ENCODE measurements around the gene LTB.

Gene LTB

DNA sequence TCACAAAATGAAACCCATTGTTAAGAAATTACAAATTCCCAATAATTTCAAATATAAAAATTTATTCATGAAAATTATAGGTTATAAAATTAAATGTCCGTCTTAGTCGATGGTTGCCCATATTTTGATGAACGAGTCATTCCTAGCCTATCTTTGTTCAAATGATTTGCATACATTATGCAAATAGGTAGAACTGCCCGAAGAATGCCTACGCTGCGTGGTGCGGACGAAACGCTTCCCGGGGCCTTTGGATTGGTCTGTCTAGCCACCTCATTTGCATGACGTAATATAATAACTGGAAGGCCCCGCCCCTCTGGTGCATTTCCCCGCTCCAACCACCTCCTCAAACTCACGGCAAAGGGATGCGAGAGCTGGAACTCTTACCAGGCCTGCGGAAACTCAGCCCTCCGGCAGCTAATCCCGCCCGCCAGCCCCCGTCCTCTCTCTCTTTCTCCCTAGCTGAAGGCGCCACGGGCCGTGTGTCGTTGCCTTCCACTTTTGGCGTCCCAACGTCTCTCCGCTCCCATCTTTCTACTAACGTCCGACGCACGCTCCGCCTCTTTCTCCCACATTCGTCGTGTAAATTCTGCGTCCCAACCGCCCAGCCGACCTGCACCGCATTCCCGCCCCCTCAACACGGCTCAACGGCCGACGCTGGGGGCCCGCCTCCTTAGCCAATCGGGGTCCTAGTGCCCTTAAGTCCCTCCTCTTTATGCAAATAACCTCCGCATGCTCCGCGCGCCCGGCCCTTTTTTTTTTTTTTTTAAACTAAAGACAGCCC is 37.8 kb upstream of the LTB start (continued):
- TF ChIP-seq ZNF623 (tag by site-specific recombination; IDR thresholded peaks at IDR 0.05) (no peak), ZNF350 (tag by site-specific recombination; IDR thresholded peaks at IDR 0.05) (no peak), ZNF76 (tag by site-specific recombination; IDR thresholded peaks at IDR 0.05; ENCODE audit: borderline replicate concordance, low read depth) (peak; percentile 65), ZNF157 (tag by site-specific recombination; IDR thresholded peaks at IDR 0.05) (no peak), AEBP2 (tag by site-specific recombination; IDR thresholded peaks at IDR 0.05; ENCODE audit: borderline replicate concordance) (no peak), ZNF292 (tag by site-specific recombination; IDR thresholded peaks at IDR 0.05; ENCODE audit: borderline replicate concordance, low read depth) (no peak), ZNF624 (tag by site-specific recombination; IDR thresholded peaks at IDR 0.05) (no peak), ZNF169 (tag by site-specific recombination; IDR thresholded peaks at IDR 0.05) (no peak), ZNF585B (tag by site-specific recombination; IDR thresholded peaks at IDR 0.05) (no peak), GLI4 (tag by site-specific recombination; IDR thresholded peaks at IDR 0.05) (no peak), REST (tag by site-specific recombination; IDR thresholded peaks at IDR 0.05) (no peak), ZNF571 (tag by site-specific recombination; IDR thresholded peaks at IDR 0.05) (no peak), SALL2 (tag by site-specific recombination; IDR thresholded peaks at IDR 0.05; ENCODE audit: borderline replicate concordance) (no peak), ZNF549 (tag by site-specific recombination; IDR thresholded peaks at IDR 0.05) (no peak), MZF1 (tag by site-specific recombination; IDR thresholded peaks at IDR 0.05; ENCODE audit: borderline replicate concordance) (no peak), ZNF211 (tag by site-specific recombination; IDR thresholded peaks at IDR 0.05; ENCODE audit: low read depth) (no peak), ZNF600 (tag by site-specific recombination; IDR thresholded peaks at IDR 0.05) (peak; percentile 91)
- TF ChIP-seq, protein P1, sequence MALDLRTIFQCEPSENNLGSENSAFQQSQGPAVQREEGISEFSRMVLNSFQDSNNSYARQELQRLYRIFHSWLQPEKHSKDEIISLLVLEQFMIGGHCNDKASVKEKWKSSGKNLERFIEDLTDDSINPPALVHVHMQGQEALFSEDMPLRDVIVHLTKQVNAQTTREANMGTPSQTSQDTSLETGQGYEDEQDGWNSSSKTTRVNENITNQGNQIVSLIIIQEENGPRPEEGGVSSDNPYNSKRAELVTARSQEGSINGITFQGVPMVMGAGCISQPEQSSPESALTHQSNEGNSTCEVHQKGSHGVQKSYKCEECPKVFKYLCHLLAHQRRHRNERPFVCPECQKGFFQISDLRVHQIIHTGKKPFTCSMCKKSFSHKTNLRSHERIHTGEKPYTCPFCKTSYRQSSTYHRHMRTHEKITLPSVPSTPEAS (tag by site-specific recombination; IDR thresholded peaks at IDR 0.05), result no peak
- TF ChIP-seq, protein P2, sequence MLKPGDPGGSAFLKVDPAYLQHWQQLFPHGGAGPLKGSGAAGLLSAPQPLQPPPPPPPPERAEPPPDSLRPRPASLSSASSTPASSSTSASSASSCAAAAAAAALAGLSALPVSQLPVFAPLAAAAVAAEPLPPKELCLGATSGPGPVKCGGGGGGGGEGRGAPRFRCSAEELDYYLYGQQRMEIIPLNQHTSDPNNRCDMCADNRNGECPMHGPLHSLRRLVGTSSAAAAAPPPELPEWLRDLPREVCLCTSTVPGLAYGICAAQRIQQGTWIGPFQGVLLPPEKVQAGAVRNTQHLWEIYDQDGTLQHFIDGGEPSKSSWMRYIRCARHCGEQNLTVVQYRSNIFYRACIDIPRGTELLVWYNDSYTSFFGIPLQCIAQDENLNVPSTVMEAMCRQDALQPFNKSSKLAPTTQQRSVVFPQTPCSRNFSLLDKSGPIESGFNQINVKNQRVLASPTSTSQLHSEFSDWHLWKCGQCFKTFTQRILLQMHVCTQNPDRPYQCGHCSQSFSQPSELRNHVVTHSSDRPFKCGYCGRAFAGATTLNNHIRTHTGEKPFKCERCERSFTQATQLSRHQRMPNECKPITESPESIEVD (tag by site-specific recombination; IDR thresholded peaks at IDR 0.05), result no peak
- TF ChIP-seq, protein P3, sequence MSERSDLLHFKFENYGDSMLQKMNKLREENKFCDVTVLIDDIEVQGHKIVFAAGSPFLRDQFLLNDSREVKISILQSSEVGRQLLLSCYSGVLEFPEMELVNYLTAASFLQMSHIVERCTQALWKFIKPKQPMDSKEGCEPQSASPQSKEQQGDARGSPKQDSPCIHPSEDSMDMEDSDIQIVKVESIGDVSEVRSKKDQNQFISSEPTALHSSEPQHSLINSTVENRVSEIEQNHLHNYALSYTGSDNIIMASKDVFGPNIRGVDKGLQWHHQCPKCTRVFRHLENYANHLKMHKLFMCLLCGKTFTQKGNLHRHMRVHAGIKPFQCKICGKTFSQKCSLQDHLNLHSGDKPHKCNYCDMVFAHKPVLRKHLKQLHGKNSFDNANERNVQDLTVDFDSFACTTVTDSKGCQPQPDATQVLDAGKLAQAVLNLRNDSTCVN (tag by site-specific recombination; optimal IDR thresholded peaks at IDR 0.05), result no peak
- TF ChIP-seq, protein P4, sequence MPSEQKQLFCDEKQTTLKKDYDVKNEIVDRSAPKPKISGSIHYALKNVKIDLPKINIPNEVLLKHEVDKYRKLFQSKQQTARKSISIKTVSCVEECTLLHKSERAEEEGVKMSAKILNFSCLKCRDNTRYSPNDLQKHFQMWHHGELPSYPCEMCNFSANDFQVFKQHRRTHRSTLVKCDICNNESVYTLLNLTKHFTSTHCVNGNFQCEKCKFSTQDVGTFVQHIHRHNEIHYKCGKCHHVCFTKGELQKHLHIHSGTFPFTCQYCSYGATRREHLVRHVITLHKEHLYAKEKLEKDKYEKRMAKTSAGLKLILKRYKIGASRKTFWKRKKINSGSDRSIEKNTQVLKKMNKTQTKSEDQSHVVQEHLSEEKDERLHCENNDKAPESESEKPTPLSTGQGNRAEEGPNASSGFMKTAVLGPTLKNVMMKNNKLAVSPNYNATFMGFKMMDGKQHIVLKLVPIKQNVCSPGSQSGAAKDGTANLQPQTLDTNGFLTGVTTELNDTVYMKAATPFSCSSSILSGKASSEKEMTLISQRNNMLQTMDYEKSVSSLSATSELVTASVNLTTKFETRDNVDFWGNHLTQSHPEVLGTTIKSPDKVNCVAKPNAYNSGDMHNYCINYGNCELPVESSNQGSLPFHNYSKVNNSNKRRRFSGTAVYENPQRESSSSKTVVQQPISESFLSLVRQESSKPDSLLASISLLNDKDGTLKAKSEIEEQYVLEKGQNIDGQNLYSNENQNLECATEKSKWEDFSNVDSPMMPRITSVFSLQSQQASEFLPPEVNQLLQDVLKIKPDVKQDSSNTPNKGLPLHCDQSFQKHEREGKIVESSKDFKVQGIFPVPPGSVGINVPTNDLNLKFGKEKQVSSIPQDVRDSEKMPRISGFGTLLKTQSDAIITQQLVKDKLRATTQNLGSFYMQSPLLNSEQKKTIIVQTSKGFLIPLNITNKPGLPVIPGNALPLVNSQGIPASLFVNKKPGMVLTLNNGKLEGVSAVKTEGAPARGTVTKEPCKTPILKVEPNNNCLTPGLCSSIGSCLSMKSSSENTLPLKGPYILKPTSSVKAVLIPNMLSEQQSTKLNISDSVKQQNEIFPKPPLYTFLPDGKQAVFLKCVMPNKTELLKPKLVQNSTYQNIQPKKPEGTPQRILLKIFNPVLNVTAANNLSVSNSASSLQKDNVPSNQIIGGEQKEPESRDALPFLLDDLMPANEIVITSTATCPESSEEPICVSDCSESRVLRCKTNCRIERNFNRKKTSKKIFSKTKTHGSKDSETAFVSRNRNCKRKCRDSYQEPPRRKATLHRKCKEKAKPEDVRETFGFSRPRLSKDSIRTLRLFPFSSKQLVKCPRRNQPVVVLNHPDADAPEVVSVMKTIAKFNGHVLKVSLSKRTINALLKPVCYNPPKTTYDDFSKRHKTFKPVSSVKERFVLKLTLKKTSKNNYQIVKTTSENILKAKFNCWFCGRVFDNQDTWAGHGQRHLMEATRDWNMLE (tag by site-specific recombination; conservative IDR thresholded peaks at IDR 0.05; ENCODE audit: low read depth), result no peak
- TF ChIP-seq, protein P5, sequence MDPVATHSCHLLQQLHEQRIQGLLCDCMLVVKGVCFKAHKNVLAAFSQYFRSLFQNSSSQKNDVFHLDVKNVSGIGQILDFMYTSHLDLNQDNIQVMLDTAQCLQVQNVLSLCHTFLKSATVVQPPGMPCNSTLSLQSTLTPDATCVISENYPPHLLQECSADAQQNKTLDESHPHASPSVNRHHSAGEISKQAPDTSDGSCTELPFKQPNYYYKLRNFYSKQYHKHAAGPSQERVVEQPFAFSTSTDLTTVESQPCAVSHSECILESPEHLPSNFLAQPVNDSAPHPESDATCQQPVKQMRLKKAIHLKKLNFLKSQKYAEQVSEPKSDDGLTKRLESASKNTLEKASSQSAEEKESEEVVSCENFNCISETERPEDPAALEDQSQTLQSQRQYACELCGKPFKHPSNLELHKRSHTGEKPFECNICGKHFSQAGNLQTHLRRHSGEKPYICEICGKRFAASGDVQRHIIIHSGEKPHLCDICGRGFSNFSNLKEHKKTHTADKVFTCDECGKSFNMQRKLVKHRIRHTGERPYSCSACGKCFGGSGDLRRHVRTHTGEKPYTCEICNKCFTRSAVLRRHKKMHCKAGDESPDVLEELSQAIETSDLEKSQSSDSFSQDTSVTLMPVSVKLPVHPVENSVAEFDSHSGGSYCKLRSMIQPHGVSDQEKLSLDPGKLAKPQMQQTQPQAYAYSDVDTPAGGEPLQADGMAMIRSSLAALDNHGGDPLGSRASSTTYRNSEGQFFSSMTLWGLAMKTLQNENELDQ (tag by site-specific recombination; IDR thresholded peaks at IDR 0.05; ENCODE audit: low read depth), result no peak

All from HEK293 (cell line).